Stimulated activated effector memory CD8-positive, alpha-beta T cell treated with anti-CD3 and anti-CD28 coated beads, Interleukin-12 subunit alpha, Interleukin-12 subunit beta, amount 100 ng/mL, for 72 hours (primary cell): ENCODE measurements around the gene RBM45.

Experiments
- ATAC-seq: fragments of 150-1000 bp; cut with Tn5 transposase; 2 replicates; pipeline ENCODE4 v1.10.0; 2021
- DNase-seq, 2 donors: peaks; one replicate each; pipeline ENCODE4 v3.0.0; 2021 to 2022; ENCODE audit warnings: low spot score in 2 of 2
- H3K27ac Mint-ChIP-seq: one replicate; pipeline ENCODE4 v1.8.0; 2022; ENCODE audit warnings: mild to moderate bottlenecking, mixed read lengths
- H3K36me3 Mint-ChIP-seq: one replicate; pipeline ENCODE4 v1.8.0; 2022; ENCODE audit warnings: mild to moderate bottlenecking, mixed read lengths
- H3K4me1 Mint-ChIP-seq: one replicate; pipeline ENCODE4 v1.8.0; 2022; ENCODE audit warnings: mixed read lengths
- H3K4me3 Mint-ChIP-seq: one replicate; pipeline ENCODE4 v1.8.0; 2022; ENCODE audit warnings: mild to moderate bottlenecking, mixed read lengths
- H3K9me3 Mint-ChIP-seq: one replicate; pipeline ENCODE4 v1.8.0; 2022; ENCODE audit warnings: mixed read lengths

The RBM45 gene

DNA sequence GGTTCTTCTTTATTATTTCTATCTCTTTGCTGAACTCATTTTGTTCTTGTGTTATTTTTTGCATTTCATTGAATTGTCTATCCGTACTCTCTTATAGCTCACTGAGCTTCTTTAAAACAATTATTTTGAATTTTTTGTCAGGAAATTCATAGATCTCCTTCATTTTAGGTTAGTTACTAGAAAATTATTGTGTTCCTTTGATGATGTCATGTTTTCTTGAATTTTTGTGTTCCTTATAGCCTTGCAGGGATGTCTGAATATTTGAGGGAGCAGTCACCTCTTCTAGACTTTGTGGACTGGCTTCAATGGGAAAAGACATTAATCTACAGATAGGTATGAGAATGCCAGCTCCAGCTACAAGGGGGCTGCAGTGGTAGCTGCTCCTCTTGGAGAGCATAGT is 61.4 kb downstream of the RBM45 start:
- H3K4me3 Mint-ChIP-seq, result no peak overlapping the region
- ATAC-seq, result no peak
- H3K4me1 Mint-ChIP-seq, result no peaks in the 10 kb centered on the region
- H3K27ac Mint-ChIP-seq, result no peak overlapping the region
- no peaks in the 10 kb centered on the region for H3K36me3 Mint-ChIP-seq
- H3K9me3 Mint-ChIP-seq, result no peaks in the 10 kb centered on the region
- no peak for DNase-seq

DNA sequence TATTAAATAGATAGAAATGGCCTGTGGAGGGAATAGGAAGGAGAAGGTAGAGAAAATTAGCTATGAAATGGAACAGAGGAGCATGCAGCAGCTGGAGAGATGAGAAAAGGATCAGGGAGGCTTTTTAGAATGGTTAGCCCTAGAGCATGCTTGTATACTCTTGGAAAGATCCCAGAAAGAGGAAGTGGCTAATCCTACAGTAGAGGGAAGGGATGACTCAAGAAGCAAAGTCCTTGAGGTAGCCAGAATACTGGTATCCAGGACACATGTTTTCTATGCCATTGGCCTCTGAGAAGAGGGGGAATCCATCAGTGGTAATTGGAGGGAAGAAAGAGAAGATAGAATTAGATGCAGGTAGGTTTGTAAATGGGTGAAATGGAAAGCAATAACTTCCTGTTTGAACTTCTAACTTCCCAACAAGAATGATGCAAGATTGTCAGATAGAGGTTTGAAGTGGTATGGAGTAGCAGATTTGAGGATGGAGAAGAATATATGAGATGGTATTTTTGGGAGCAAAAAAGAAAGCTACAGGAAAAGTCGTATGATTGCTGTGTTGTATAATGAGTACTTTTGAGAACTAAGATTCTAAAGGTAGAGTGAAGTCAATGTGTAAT is 64.9 kb downstream of the RBM45 start:
- Mint-ChIP-seq H3K27ac (no peak overlapping the region), H3K4me1 (no peaks in the 10 kb centered on the region)
- DNase-seq, result no peak

More for the DNA sequence above, 64.9 kb downstream of the RBM45 start:
- no peak for ATAC-seq
- Mint-ChIP-seq H3K9me3 (no peaks in the 10 kb centered on the region), H3K36me3 (no peaks in the 10 kb centered on the region), H3K4me3 (no peak overlapping the region)
